HG03064 (cell line): ENCODE results near the gene GATAD2A.
A peak's percentile ranks its signal among the peaks of the same experiment; 100 is the strongest.

Experiments
- ATAC-seq: cut with Tn5 transposase; IDR thresholded peaks from one replicate; pipeline ENCODE4 v1.9.1; 2021; ENCODE audit warnings: low read depth; ENCODE audit not compliant: unreplicated experiment

The GATAD2A gene

DNA sequence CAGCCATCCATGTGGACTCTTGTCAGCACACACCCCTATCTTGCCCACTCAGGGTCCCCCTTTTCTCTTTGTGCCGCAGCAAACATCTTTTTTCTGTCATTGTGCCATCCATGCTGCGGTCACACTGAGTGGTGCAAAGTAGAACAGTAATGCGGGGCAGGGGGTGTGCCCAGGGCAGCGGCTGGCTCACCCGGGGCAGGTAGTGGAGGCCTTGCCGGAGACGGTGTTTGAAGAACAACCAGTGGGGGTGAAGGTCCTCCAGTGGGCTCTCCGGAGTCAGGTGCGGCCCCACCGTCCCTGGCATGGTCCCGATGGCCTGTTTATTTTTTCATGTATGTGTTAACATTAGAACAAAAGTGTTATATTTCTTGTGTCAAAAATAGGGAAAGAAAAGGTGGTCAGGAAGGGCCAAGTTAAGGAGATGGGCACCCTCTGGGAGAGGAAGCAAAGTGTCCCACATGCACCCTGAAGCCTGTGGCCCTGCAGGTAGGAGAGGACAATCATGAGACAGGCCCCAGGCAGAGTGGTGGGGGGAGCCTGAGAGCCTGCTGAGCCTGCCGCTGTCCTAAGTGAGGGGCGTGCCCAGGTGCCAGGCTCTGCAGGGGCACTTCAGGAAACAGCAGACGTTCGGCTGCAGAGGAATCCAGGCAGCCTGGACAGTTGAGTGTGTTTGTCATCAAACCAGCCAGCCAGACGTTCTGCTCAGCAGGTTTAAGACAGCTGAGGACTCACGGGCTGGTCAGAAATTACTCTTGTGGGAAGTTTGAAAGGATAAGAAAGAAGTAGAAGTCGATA is 97.5 kb downstream of the GATAD2A start:
- ATAC-seq, result no peak

DNA sequence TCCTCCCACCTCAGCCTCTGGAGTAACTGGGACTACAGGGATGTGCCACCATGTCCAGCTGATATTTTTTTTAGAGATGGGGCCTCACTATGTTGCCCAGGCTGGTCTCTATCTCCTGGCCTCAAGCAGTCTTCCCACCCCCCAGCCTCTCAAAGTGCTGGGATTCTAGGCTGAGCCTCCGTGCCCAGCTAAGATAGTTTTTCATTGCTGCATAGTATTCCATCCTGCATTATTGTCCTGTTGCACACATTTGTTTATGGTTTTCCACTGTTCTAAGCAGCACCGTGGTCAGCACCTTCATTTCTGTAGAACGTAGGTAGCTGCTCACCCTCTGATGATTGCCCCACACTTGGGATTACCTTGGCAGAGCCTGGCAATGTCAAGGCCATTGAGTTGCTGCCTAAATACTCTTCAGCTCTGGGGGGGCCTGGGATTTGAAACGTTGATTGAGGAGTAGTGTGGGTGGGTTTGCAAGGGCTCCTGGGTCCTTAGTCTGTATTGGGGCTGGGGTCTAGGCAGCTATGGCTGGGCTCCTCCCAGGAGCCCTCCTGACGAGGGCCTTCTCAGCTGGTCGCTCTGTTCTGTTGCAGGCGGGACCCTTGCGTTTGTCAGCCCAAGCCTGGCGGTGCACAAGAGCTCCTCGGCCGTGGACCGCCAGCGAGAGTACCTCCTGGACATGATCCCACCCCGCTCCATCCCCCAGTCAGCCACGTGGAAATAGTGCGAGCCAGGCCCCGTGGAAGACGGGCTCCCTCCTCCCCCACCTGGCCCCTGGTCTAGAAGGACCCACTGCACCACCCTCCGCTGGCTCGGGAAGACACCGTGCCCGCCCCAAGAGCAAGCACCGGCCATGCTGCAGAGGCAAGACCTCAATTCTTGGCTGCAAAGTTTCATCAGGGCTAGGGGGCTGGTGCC is 99.5 kb downstream of the GATAD2A start:
- no peak for ATAC-seq

DNA sequence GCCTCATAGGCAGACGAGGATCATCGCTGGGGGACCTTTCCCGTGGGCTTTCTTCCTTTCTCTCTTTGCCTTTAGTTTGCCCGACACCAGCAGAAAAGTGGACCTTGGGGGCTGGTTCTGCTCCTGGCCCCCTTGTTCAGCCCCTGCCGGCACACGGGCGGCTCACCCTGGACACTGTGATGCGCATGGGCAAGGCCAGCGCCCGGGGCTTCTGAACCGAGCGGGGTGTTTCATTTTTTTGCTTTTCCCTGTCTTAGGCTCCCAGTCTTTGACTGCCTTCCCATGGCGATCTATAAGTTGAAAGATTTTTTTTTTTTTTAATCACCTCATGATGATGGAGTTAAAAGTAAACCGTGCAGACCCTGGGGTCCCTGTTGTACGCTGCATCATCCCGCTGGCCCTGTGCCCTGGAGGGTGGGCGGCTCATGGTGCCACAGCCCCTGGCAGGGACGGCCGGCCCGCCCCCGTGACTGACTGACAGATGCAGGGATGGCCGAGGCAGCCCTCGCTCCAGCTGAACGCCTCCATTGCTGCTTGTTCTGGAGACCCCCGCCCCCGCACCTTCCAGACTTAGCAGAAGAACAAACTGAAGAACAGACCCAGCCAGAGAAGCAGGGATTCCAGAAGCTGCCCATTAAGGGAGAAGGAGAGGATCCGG is 100.3 kb downstream of the GATAD2A start:
- no peak for ATAC-seq

DNA sequence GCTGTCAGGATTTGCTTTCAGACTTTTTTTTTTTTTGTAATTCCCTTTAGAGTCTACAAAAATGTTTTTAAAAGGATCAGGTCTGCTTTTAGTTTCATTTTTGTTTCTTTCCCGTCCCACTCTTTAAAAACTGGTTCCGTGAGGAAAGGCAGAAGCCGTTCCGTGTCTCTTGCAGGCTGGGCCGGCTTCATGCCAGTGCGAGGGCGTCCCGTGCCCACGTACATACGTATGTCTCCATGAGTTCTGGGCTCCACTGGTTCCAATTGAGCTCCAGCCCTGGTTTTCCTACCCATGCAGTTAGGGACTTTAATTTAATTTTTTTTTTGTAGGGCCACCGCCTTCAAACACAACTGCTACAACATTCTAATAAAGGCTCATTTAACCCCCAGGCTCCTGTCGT is 101.1 kb downstream of the GATAD2A start:
- no peak for ATAC-seq

DNA sequence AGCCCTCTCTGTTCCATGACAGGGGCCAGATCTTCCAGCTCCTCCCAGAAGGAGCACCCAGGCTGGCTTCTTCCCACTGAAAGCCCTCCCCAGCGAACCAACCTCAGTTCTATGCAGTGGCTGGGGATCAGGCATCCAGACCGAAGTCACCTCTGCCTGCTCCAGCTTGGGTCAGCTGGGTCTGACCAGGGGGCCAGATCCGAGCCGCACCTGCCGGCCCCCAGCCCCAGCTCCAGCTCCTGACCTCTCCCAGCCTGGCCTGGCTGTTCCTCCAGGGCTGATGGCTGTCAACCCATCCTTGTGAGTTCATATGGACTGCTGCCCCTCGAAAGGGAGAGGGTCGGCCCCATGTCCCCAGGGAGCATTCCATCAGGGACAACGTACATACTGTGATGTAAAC is 101.9 kb downstream of the GATAD2A start:
- ATAC-seq, result no peak

DNA sequence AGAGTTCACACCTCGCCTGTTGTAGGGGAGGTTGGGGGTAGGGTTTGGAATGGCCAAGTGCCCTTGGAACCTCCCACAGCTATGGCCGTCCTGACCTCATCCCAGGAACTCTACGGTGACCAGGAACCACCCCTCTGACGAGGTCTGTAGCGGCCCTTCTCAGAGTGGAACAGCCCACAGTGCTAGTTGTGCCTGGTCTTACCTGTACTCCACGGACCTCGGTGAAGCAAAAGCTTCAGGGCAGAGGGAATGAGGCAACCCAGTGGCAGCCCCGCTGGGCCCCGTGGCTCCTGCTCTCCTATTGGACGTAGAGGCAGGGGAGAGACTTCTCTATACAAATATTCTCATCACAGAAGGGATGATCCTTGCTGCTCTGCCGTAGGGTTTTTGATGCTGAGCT is 102.7 kb downstream of the GATAD2A start:
- ATAC-seq, result no peak

DNA sequence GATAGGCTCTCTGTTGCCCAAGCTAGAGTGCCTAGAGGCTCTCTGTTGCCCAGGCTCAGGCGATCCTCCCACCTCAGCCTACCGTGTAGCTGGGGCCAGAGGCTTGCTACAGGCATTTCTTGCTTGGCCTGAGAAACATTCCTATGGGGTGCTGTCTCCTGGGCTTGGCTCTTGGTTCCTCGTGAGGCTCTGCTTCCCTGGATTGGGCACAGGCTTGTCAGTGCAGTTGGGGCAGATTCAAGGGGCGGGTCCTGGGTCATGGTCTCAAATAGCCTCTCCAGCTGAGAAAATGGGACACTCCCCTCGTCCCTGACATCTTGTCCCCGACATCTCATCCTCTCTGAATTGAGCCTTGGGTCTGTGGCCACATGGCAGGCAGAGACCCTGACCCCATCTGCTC is 105.0 kb downstream of the GATAD2A start:
- no peak for ATAC-seq

DNA sequence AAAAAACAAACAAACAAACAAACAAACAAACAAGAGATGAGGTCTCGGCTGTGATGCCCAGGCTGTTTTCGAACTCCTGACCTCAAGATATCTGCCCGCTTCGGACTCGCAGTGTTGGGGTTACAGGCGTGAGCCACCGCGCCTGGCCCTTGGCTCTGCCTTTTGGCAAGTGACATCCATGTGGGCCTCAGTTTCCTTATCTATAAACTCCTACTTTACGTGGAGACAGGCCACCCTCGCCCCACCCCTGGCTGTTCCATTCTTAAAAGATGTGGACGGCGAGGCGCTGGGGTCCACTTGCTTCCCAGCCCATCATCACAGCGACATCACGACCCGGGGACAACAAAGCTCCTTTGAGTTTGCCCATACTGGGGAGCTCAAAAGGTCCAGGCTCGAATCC is 108.2 kb downstream of the GATAD2A start:
- ATAC-seq, result no peak

DNA sequence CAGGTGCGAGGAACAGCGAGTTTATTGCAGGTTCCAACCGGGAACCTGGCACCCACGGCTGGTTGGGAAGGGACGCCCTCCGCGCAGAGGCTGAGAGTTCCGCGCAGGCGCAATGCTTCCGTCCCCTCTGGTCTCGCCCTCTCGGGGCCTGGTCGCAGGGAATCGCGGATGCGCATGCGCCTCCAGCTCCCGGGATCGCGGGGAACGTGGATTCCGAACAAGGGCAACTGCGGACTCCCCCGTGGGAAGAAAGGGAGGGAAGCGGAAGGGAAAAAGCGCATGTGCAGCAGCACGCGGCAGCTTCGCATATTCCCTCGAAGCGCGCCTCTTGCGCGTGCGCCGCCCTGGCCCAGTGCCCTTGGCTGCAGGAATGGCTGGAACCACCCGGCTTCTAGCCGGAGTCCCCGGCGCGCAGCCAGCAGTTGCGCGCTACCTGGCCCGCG is 108.8 kb downstream of the GATAD2A start:
- ATAC-seq, result no peak

DNA sequence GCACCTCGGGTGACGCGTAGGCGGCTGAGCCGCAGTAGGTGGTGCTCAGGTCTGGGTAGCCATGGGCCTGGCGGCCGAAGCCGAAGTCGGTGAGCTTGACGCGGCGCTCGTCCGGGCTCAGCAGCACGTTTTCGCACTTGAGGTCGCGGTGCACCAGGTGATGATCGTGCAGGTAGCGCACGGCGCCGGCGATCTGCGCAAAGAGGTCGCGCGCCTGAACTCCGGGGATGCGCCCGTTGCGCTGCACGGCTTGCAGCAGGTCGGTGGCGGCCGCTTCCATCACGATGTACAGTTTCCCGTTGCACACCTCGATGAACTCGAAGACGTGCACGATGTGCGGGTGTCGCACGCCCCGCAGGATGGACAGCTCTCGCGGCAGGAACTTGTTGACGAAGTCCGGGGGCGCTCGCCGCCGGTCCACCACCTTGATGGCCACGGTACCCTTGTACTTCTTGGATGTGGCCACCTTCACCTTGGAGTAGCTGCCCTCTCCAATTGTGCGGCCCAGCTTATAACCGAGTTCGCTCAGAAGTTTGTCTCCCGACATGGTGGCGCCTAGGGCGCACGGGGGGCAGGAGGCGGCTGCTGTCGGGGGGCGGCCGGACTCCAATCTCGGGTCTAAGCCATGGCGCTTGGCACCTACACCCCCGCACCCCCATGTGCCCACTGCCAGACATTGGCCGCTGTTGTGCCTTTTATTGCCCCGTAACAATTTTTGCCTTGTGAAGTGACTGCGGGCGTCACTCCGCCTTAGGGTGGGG is 109.6 kb downstream of the GATAD2A start, which contains the start of gene TSSK6:
Gene TSSK6 (minus strand): TSS at position 668 of the 761 bp plus-strand sequence. CDS start 121 bp downstream, at position 547.
- no peak for ATAC-seq

DNA sequence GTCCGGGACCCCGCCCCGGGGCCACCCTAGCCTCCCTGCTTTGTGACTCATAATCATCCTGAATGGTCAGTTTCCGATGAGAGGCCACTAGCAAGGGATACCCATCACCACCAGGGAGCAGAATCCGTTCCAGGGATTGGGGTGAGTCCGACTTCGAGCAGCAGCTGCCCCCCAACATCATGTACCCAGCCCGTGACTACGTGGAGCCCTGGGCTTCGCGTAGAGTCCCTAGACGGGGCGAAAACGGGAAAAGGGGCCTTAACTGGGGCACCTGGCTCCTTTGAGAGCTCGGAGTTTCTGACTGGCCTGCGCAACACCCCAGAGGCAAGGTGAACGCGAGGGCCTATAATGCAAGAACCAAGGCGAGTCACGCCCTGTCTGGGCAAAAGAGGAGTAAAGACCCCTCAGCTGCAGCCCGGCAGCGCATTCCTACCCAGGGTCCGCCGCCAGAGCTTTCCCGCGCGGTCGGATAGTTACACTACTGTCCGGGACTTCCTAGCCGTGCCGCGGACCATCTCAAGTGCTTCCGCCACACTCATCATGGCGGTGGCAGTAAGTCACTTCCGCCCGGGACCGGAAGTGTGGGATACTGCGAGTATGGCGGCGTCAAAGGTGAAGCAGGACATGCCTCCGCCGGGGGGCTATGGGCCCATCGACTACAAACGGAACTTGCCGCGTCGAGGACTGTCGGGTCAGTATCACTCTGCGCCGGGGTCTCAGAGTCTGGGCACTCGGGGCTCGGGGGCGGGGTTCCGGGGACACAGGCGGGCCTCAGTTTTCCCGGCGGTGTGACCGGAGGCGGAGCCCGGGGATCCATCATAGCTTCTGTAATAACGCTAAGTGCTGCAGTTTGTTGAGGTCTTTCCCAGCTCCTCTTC is 110.4 kb downstream of the GATAD2A start, which contains the start of gene NDUFA13:
Gene NDUFA13 (plus strand): TSS at position 584 of the 878 bp plus-strand sequence. CDS start 14 bp downstream, at position 598.
- peak; percentile 81 for ATAC-seq

DNA sequence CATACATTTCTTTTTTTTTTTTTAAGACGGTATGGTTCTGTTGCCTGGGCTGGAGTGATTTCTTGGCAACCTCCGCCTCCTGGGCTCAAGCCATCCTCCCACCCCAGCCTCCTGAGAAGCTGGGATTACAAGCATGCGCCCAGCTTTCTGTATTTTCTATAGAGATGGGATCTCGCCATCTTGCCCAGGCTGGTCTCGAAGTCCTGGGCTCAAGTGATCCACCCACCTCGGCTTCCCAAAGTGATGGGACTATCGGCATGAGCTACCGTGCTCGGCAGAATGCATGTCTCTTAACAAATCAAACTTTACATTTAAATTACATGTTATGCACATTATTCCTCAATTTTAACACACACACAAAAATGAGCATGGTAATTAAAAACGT is 111.8 kb downstream of the GATAD2A start:
- no peak for ATAC-seq

DNA sequence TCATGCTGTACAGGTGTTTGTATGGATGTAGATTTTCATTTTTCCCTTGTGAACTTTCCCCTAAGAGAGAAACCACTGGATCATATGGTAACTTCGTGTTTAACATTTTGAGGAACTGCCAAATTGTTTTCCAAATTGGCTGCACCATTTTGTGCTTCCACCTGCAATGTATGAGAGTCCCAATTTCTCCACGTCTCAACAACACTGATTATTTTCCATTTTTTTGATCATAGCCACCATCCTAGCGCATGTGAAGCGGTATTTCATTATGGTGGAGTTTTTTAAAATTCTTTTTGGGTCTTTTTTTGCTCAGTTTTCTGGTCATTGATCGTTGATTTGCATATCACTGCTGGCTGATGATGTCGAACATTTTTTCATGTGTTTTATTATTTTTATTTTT is 115.5 kb downstream of the GATAD2A start:
- no peak for ATAC-seq

DNA sequence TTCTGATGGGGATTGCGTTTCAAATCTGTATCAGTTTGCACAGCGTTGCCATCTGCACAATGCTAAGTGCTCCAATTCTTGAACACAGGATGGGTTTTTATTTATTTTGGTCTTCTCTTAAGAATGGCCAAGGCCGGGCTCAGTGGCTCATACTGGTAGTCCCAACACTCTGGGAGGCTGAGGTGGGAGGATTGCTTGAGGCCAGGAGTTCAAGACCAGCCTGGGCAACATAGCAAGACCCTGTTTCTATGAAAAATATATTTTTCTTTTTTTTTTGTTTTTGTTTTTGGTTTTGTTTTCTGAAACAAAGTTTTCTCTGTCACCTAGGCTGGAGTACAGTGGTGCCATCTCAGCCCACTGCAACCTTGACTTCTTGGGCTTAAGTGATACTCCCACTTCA is 117.7 kb downstream of the GATAD2A start:
- no peak for ATAC-seq

DNA sequence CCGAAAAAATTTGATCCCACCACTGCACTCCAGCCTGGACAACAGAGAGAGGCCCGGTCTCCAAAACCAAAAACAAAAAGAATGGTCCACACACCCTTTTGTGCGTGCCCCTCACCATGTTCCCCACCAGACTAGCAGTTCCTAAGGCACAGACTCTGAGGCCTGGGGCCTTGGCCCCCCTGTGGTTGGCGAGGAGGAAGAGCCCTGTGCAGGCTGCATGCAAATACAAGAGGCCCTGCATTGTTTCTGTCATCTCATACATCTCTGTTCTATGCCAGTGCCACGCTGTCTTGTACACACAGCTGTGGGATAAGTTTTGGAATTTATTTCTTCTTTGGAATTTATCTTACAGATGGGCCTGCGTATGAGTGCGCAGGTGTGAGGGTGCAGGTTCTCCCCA is 118.6 kb downstream of the GATAD2A start:
- no peak for ATAC-seq

DNA sequence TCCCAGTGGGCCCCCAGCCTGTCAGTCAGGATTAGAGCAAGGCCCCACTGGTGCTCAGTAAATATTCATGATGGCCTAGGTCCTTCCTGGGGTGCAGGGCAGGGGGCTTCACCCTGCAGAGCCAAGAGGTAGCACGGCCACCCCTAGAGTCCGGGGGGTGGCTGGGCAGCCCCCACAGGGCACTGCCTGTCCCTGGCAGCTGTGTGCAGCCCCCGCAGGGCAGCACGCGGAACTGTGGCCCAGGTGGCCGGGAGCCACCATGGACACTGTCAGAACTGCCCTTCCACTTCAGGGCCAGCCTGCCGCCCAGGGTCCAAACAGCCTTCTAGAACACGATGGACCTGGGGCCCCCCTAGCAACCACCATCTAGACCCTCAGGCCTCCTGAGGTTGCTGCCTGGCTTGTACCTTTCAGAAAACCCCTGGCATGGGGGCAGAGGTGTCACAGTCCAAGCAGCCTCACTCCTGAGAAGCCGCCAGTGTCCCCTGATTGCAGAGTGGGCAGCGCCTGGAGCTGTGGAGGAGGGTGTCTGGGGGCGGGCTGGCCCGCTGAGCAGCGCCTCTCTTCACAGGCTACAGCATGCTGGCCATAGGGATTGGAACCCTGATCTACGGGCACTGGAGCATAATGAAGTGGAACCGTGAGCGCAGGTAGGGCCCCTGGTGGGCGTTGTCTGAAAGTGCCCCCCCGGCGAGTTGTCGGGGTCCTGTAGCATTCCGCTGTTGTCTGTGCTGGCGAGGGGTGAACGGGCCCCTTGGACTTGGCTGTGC is 120.3 kb downstream of the GATAD2A start:
- ATAC-seq, result no peak

DNA sequence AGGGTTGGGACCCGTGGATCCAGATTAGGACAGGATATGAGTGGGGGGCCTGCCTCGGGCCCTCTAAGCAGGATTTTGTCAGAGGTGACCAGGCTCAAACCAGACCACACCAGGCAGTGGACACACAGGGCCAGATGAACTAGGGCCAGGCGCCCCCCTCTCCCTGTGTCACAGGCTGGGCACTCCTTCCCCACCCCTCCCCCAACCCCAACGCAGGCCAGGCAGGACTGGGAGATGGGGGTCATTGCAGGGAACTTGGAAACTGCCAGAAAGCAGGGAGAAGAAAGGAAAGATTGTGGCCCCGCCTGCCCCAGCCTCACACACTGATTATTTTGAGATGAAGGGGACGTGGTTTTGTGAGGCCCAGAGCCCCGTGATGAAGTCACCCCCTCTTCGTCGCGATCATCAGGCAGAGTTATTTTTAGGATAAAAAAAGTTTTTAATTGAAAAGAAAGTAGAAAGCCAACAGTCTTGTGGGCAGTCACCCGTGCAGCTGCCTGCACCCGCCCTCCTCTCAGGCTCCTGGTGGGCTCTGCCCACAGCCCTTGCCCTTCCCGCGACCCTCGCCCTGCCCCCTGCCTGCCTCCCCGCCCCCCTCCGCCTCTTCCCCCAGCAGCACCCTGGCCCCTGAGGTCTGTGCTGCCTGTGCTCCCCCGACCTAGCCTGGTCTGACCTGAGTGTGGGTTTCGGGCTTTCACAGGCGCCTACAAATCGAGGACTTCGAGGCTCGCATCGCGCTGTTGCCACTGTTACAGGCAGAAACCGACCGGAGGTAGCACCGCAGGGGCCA is 121.3 kb downstream of the GATAD2A start:
- ATAC-seq, result no peak

DNA sequence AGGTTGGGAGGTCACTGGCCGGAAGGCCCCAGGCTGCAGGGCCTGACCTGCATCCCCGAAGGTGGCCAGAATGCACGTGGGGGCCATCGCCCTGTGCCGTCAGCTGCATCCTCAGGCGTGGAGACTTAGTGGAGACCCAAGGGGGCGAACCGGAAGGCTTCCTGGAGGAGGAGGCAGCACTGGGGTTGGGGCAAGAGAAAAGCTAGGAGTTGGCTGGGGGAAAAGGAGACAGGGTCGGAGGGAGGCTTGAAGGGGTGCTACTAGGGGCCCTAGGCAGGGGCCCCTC is 121.8 kb downstream of the GATAD2A start:
- ATAC-seq, result no peak
